A673 (cell line): ENCODE results near the gene ARMC8. TPM values are rescaled to one million over a fixed set of nuclear protein-coding genes. Genes with fewer than 3 reads are reported as not detected.

Experiments used
- BruUV-seq: library from RNA; stranded (reverse); fragments of 400-500 nt; replicated peaks from 2 replicates; lab custom pipeline; 2021; lab: Mats Ljungman, UMichigan
- CTCF ChIA-PET: fragments of 300-600 bp; sonication (Branson Sonifier 250); formaldehyde crosslinking; loops from one replicate; lab custom pipeline; 2022; ENCODE audit warnings: antibody characterized with exemption; lab: Charles Lee
- POLR2A ChIA-PET: fragments of 300-600 bp; sonication (Branson Sonifier 250); formaldehyde crosslinking; loops from one replicate; lab custom pipeline; 2022; ENCODE audit warnings: antibody characterized with exemption; ENCODE audit not compliant: low non-redundant PET; lab: Charles Lee
- DNase-seq: peaks from one replicate; pipeline ENCODE4 v3.0.0-alpha.2; 2015; ENCODE audit warnings: low spot score
- H3K27ac ChIP-seq: fragments of 200-600 bp; sonication (generic); 2 replicates; pipeline ENCODE4 v1.5.1; 2016; ENCODE audit warnings: mixed run types, low read depth, mild to moderate bottlenecking, mixed read lengths, antibody characterized with exemption, low read length; ENCODE audit not compliant: poor library complexity, severe bottlenecking
- H3K27me3 ChIP-seq: fragments of 200-600 bp; sonication (generic); replicated peaks from 2 replicates; pipeline ENCODE4 v1.6.1; 2017; ENCODE audit warnings: mixed run types, low read depth, mild to moderate bottlenecking, mixed read lengths, antibody characterized with exemption, low read length; ENCODE audit not compliant: insufficient read depth, poor library complexity
- H3K36me3 ChIP-seq: fragments of 200-600 bp; sonication (generic); 2 replicates; pipeline ENCODE4 v1.6.1; 2016; ENCODE audit warnings: mixed run types, mild to moderate bottlenecking, mixed read lengths, antibody characterized with exemption, low read length; ENCODE audit not compliant: insufficient read depth, poor library complexity, severe bottlenecking
- H3K4me1 ChIP-seq: fragments of 200-600 bp; sonication (generic); 2 replicates; pipeline ENCODE4 v1.6.1; 2017; ENCODE audit warnings: mixed run types, mild to moderate bottlenecking, mixed read lengths, antibody characterized with exemption, low read length; ENCODE audit not compliant: insufficient read depth, poor library complexity, severe bottlenecking
- H3K4me3 ChIP-seq: fragments of 200-600 bp; sonication (generic); 2 replicates; pipeline ENCODE4 v1.5.1; 2016; ENCODE audit warnings: low read depth, mixed run types, mild to moderate bottlenecking, mixed read lengths, low read length; ENCODE audit not compliant: poor library complexity, severe bottlenecking
- H3K9me3 ChIP-seq: fragments of 200-600 bp; sonication (generic); 2 replicates; pipeline ENCODE4 v1.6.1; 2016; ENCODE audit warnings: mixed run types, low read depth, mild to moderate bottlenecking, mixed read lengths, antibody characterized with exemption, low read length; ENCODE audit not compliant: poor library complexity, severe bottlenecking
- CTCF ChIP-seq: fragments of 300-800, 200-600 bp; sonication (generic); conservative IDR thresholded peaks from 2 replicates; pipeline ENCODE4 v1.5.1; 2017; ENCODE audit warnings: low read depth, mild to moderate bottlenecking, antibody characterized with exemption, low read length, moderate library complexity, mixed read lengths
- EZH2 ChIP-seq: fragments of 200-600 bp; sonication (generic); IDR thresholded peaks from 2 replicates; pipeline ENCODE4 v1.6.1; 2017; ENCODE audit warnings: borderline replicate concordance, low read depth, mild to moderate bottlenecking, mixed read lengths, antibody characterized with exemption, low read length; ENCODE audit not compliant: poor library complexity, severe bottlenecking
- intact Hi-C: fragments of 100-400 bp; cut with micrococcal nuclease; formaldehyde crosslinking; loops from one replicate; pipeline ENCODE4 v1.10.0; 2022; ENCODE audit not compliant: unreplicated experiment
- total RNA-seq: library from RNA; stranded (reverse); gene quantifications from 2 replicates; pipeline ENCODE4 v1.2.3, GENCODE V29; 2021

ARMC8 gene
- total RNA-seq, 1 experiment from 2014 or later, result 55.8 TPM

- H3K9me3 ChIP-seq, result no peaks in the 10 kb centered on the region
- DNase-seq, result no peak
- intact Hi-C loops, result loop anchor here (5.0 kb wide), 1 partner anchor 147 kb away; no protein-coding TSS in a partner anchor
- H3K27ac ChIP-seq, result no peak overlapping the region
- no peaks in the 10 kb centered on the region for H3K27me3 ChIP-seq
- no peak for TF ChIP-seq CTCF
- TF ChIP-seq EZH2, result no peak
- H3K4me1 ChIP-seq, result peaks cover 10% of the 10 kb centered on the region
- POLR2A ChIA-PET, result no interaction called here
- peaks cover 6% of the 10 kb centered on the region for H3K36me3 ChIP-seq
- no peak overlapping the region for H3K4me3 ChIP-seq
- CTCF ChIA-PET, result interaction anchor here (0.6 kb wide), 1 partner anchor 11 kb away, joined by 4 read pairs; no protein-coding TSS in a partner anchor
- BruUV-seq, result no TSS peak
These were observed 2.1 kb upstream of the ARMC8 start for GRCh38 chr3:138184994-138185393.

GRCh38 chr3:138186221-138186620 lies 880 bp upstream of the ARMC8 start:
- no peak for DNase-seq
- Histone ChIP-seq H3K9me3 (no peaks in the 10 kb centered on the region), H3K27me3 (no peaks in the 10 kb centered on the region), H3K4me3 (peak overlapping the region; percentile 92), H3K36me3 (peaks cover 7% of the 10 kb centered on the region), H3K27ac (no peak overlapping the region), H3K4me1 (peaks cover 10% of the 10 kb centered on the region)
- CTCF ChIA-PET, result no interaction called here
- TF ChIP-seq EZH2 (no peak), CTCF (no peak)
- POLR2A ChIA-PET, result no interaction called here
- intact Hi-C loops, result loop anchor here (5.0 kb wide), 1 partner anchor 146 kb away; no protein-coding TSS in a partner anchor
- no TSS peak for BruUV-seq

- Histone ChIP-seq H3K27me3 (no peaks in the 10 kb centered on the region), H3K4me1 (peaks cover 10% of the 10 kb centered on the region), H3K4me3 (peak overlapping the region; percentile 92), H3K9me3 (no peaks in the 10 kb centered on the region), H3K27ac (peak overlapping the region; percentile 99), H3K36me3 (peaks cover 7% of the 10 kb centered on the region)
- intact Hi-C loops, result loop anchor here (5.0 kb wide), 1 partner anchor 145 kb away; no protein-coding TSS in a partner anchor
- ChIA-PET POLR2A (interaction anchor here (0.6 kb wide), 1 partner anchor 29 kb away, joined by 23 read pairs; no protein-coding TSS in a partner anchor), CTCF (no interaction called here)
- BruUV-seq, result no TSS peak
- peak; percentile 92 for DNase-seq
- TF ChIP-seq EZH2 (no peak), CTCF (no peak)
These were observed 252 bp upstream of the ARMC8 start for GRCh38 chr3:138186803-138187295.
